Upper lobe of left lung (tissue), 6 donors: ENCODE measurements around the gene CUTA. TPM values are rescaled to one million over a fixed set of nuclear protein-coding genes. Genes with fewer than 3 reads are reported as not detected.

Source experiments
- ATAC-seq, 2 donors: fragments of 200-7000 bp; cut with Tn5 transposase; one replicate each; pipeline ENCODE4 v1.9.1; 2022; ENCODE audit warnings: mild to moderate bottlenecking in 2 of 2, moderate library complexity in 2 of 2; ENCODE audit not compliant: low FRiP score in 2 of 2
- DNase-seq, 2 donors: peaks; one replicate each; pipeline ENCODE4 v3.0.0-alpha.2; 2019 to 2020
- H3K27ac ChIP-seq, 4 donors: fragments of 200-600 bp; sonication (generic); one replicate each; pipeline ENCODE4 v1.5.1; 2016 to 2019
- H3K27me3 ChIP-seq, 4 donors: fragments of 200-600 bp; sonication (generic); one replicate each; pipeline ENCODE4 v1.5.1; 2017 to 2019
- H3K36me3 ChIP-seq, 4 donors: fragments of 200-600 bp; sonication (generic); one replicate each; pipeline ENCODE4 v1.5.1; 2016 to 2019
- H3K4me1 ChIP-seq, 4 donors: fragments of 200-600 bp; sonication (generic); one replicate each; pipeline ENCODE4 v1.5.1; 2018 to 2019
- H3K4me3 ChIP-seq, 4 donors: fragments of 200-600 bp; sonication (generic); one replicate each; pipeline ENCODE4 v1.5.1; 2017 to 2019; ENCODE audit warnings: mild to moderate bottlenecking in 2 of 4, moderate library complexity in 1 of 4
- H3K9me3 ChIP-seq, 4 donors: fragments of 200-600 bp; sonication (generic); one replicate each; pipeline ENCODE4 v1.5.1; 2018 to 2019
- CTCF ChIP-seq, 6 experiments: fragments of 450-650 bp in 4 of 6; fragments of 200-600 bp in 2 of 6; sonication (generic) in 2 of 6; IDR thresholded peaks; one replicate each; pipeline ENCODE4 v1.5.1; 2016 to 2019; ENCODE audit warnings: antibody characterized with exemption in 6 of 6
- EP300 ChIP-seq, 4 donors: sonication (generic); formaldehyde crosslinking; IDR thresholded peaks; one replicate each; pipeline ENCODE4 v1.5.1; 2017; ENCODE audit warnings: antibody characterized with exemption in 4 of 4, control low read depth in 2 of 4
- POLR2A ChIP-seq, 4 donors: fragments of 450-650 bp; IDR thresholded peaks; one replicate each; pipeline ENCODE4 v1.5.1; 2016 to 2017; ENCODE audit warnings: antibody characterized with exemption in 4 of 4, mild to moderate bottlenecking in 2 of 4
- POLR2AphosphoS5 ChIP-seq, 2 donors: sonication (generic); formaldehyde crosslinking; IDR thresholded peaks; one replicate each; pipeline ENCODE4 v1.5.1; 2017; ENCODE audit warnings: antibody characterized with exemption in 2 of 2
- WGBS, 2 donors: methylation state at CpG; one replicate each; pipeline ENCODE4 v1.1.5; 2017 to 2018; 5-methylcytosine and 5-hydroxymethylcytosine counted together
- total RNA-seq, 6 donors: library from RNA; depleted of rRNA in 4 of 6; stranded (reverse); fragments of >200 nt in 4 of 6; gene quantifications; one replicate each; pipeline versions ENCODE4 v1.1.0 to v1.2.1, GENCODE V29; 2016 to 2021
- donor health status: DM: no; HTN: no; CAD: no; lungs with moderate emphysema.
- donor health status: DM: no; HTN: yes; CAD: no; lungs with severe emphysema.

The CUTA gene
- total RNA-seq, 6 donors from 2014 or later = 53.4 to 171 (median 112) TPM

GRCh38 chr6:33425668-33426577, 8.0 kb upstream of the CUTA start:
- 1 to 2% methylated on average over 16 to 17 of the region's 43 CpGs for WGBS, 2 donors

GRCh38 chr6:33424855-33425667, 7.2 kb upstream of the CUTA start:
- Histone ChIP-seq H3K27me3 (no peaks in the 10 kb centered on the region), H3K27ac (peak overlapping the region; percentile 84 to 97 (median 94)), H3K4me1 (peaks cover 33 to 49% (median 41%) of the 10 kb centered on the region in 4 donors), H3K36me3 (no peaks in the 10 kb centered on the region), H3K4me3 (peak overlapping the region; percentile 9 to 69 (median 60)), H3K9me3 (no peaks in the 10 kb centered on the region)
- TF ChIP-seq POLR2AphosphoS5 (IDR thresholded peaks at IDR 0.05) = no peak
- TF ChIP-seq CTCF (IDR thresholded peaks at IDR 0.05) = no peak
- TF ChIP-seq POLR2A (IDR thresholded peaks at IDR 0.05) = peak in 1 of 4 donors; percentile 33
- DNase-seq (peak in 1 of 2 donors; percentile 65), ATAC-seq (no peak)
- WGBS, 2 donors = 14 to 16% methylated on average over 12 of the region's 12 CpGs

More at GRCh38 chr6:33425668-33426577, 8.0 kb upstream of the CUTA start:
- ATAC-seq (peak; percentile 85 to 91), DNase-seq (peak; percentile 88 to 96)
- Histone ChIP-seq H3K27me3 (no peaks in the 10 kb centered on the region), H3K9me3 (no peaks in the 10 kb centered on the region), H3K36me3 (no peaks in the 10 kb centered on the region), H3K4me1 (peaks cover 41 to 57% (median 50%) of the 10 kb centered on the region in 4 donors), H3K27ac (peak overlapping the region; percentile 84 to 97 (median 94)), H3K4me3 (peak overlapping the region; percentile 9 to 69 (median 60))
- TF ChIP-seq CTCF (IDR thresholded peaks at IDR 0.05) (peak; percentile 26 to 82 (median 48)), EP300 (IDR thresholded peaks at IDR 0.05) (no peak), POLR2AphosphoS5 (IDR thresholded peaks at IDR 0.05) (peak; percentile 85 to 88), POLR2A (IDR thresholded peaks at IDR 0.05) (peak in 1 of 4 donors; percentile 62)

GRCh38 chr6:33423777-33424176, 5.9 kb upstream of the CUTA start:
- WGBS, 2 donors = 96 to 100% methylated on average over 2 of the region's 2 CpGs
- Histone ChIP-seq H3K9me3 (no peaks in the 10 kb centered on the region), H3K4me3 (no peak overlapping the region), H3K27ac (no peak overlapping the region), H3K4me1 (peaks cover 32 to 45% (median 39%) of the 10 kb centered on the region in 4 donors), H3K36me3 (no peaks in the 10 kb centered on the region), H3K27me3 (no peaks in the 10 kb centered on the region)
- no peak for DNase-seq
- ATAC-seq = no peak
- no peak for TF ChIP-seq POLR2AphosphoS5 (IDR thresholded peaks at IDR 0.05)
- TF ChIP-seq EP300 (IDR thresholded peaks at IDR 0.05) = no peak
- TF ChIP-seq POLR2A (IDR thresholded peaks at IDR 0.05) = no peak
- no peak for TF ChIP-seq CTCF (IDR thresholded peaks at IDR 0.05)

GRCh38 chr6:33421344-33421643, 3.4 kb upstream of the CUTA start:
- no peak overlapping the region for H3K4me3 ChIP-seq
- no peak for DNase-seq

More at GRCh38 chr6:33421344-33421643, 3.4 kb upstream of the CUTA start:
- Histone ChIP-seq H3K4me1 (peaks cover 30 to 42% (median 37%) of the 10 kb centered on the region in 4 donors), H3K9me3 (no peaks in the 10 kb centered on the region), H3K27me3 (no peaks in the 10 kb centered on the region), H3K36me3 (peaks cover 0 to 4% (median under 1%) of the 10 kb centered on the region in 4 donors), H3K27ac (no peak overlapping the region)
- 90 to 96% methylated on average over 2 of the region's 2 CpGs for WGBS, 2 donors
- ATAC-seq = no peak
- TF ChIP-seq POLR2A (IDR thresholded peaks at IDR 0.05) (no peak), CTCF (IDR thresholded peaks at IDR 0.05) (no peak), POLR2AphosphoS5 (IDR thresholded peaks at IDR 0.05) (no peak), EP300 (IDR thresholded peaks at IDR 0.05) (no peak)
